ENCODE data around the gene CYP27B1. TPM values are rescaled to one million over a fixed set of nuclear protein-coding genes. Genes with fewer than 3 reads are reported as not detected.

CYP27B1 gene
- total and polyA plus RNA-seq, 5 donors from 2014 or later, result 0.14 to 0.26 TPM; not detected in 3

GRCh38 chr12:57726884-57727757 lies 39.8 kb downstream of the CYP27B1 start:
- Histone ChIP-seq H3K27ac (ENCODE audit: insufficient read depth, low read length, poor library complexity, severe bottlenecking) (no peak overlapping the region), H3K4me3 (ENCODE audit: low read depth, low read length) (no peak overlapping the region), H3K27me3 (ENCODE audit: control insufficient read depth, insufficient read depth, low read length) (no peaks in the 10 kb centered on the region), H3K9me3 (ENCODE audit: control insufficient read depth in 2 of 2, low read length in 2 of 2) (no peaks in the 10 kb centered on the region), H3K4me1 (ENCODE audit: control insufficient read depth, insufficient read depth, low read length, poor library complexity, severe bottlenecking) (peaks cover 4% of the 10 kb centered on the region), H3K36me3 (ENCODE audit: control insufficient read depth, insufficient read depth, low read length) (peaks cover 52% of the 10 kb centered on the region)
- Mint-ChIP-seq H3K36me3 (peaks cover 28% of the 10 kb centered on the region), H3K4me1 (peaks cover 0 to 19% (median 8%) of the 10 kb centered on the region in 4 donors), H3K27ac (no peak overlapping the region), H3K9me3 (no peaks in the 10 kb centered on the region), H3K4me3 (no peak overlapping the region), H3K27me3 (no peaks in the 10 kb centered on the region)
- DNase-seq (no peak), ATAC-seq (ENCODE audit: low read depth in 2 of 2) (no peak)

- ATAC-seq (ENCODE audit: low read depth in 2 of 2), result no peak
- Mint-ChIP-seq H3K36me3 (peaks cover 23% of the 10 kb centered on the region), H3K9me3 (no peaks in the 10 kb centered on the region), H3K27ac (no peak overlapping the region), H3K27me3 (peaks cover 5% of the 10 kb centered on the region), H3K4me3 (peak overlapping the region in 2 of 4 donors; percentile 28 to 55), H3K4me1 (peaks cover 0 to 22% (median 8%) of the 10 kb centered on the region in 4 donors)
- no peak overlapping the region for H3K27ac ChIP-seq (ENCODE audit: insufficient read depth, low read length, poor library complexity, severe bottlenecking)
- H3K27me3 ChIP-seq (ENCODE audit: control insufficient read depth, insufficient read depth, low read length), result no peaks in the 10 kb centered on the region
- no peak overlapping the region for H3K4me3 ChIP-seq (ENCODE audit: low read depth, low read length)
- H3K9me3 ChIP-seq (ENCODE audit: control insufficient read depth in 2 of 2, low read length in 2 of 2), result no peaks in the 10 kb centered on the region
- peaks cover 44% of the 10 kb centered on the region for H3K36me3 ChIP-seq (ENCODE audit: control insufficient read depth, insufficient read depth, low read length)
- H3K4me1 ChIP-seq (ENCODE audit: control insufficient read depth, insufficient read depth, low read length, poor library complexity, severe bottlenecking), result peaks cover 4% of the 10 kb centered on the region
- DNase-seq, result no peak
Observed at GRCh38 chr12:57726151-57726883, 40.6 kb downstream of the CYP27B1 start.

- Mint-ChIP-seq H3K27ac (no peak overlapping the region), H3K36me3 (peaks cover 20% of the 10 kb centered on the region), H3K4me3 (no peak overlapping the region), H3K27me3 (peaks cover 5% of the 10 kb centered on the region), H3K9me3 (no peaks in the 10 kb centered on the region), H3K4me1 (peaks cover 0 to 22% (median 8%) of the 10 kb centered on the region in 4 donors)
- no peak for ATAC-seq (ENCODE audit: low read depth in 2 of 2)
- no peaks in the 10 kb centered on the region for H3K27me3 ChIP-seq (ENCODE audit: control insufficient read depth, insufficient read depth, low read length)
- no peaks in the 10 kb centered on the region for H3K9me3 ChIP-seq (ENCODE audit: control insufficient read depth in 2 of 2, low read length in 2 of 2)
- H3K4me3 ChIP-seq (ENCODE audit: low read depth, low read length), result no peak overlapping the region
- H3K36me3 ChIP-seq (ENCODE audit: control insufficient read depth, insufficient read depth, low read length), result peaks cover 42% of the 10 kb centered on the region
- H3K27ac ChIP-seq (ENCODE audit: insufficient read depth, low read length, poor library complexity, severe bottlenecking), result no peak overlapping the region
- DNase-seq, result no peak
- H3K4me1 ChIP-seq (ENCODE audit: control insufficient read depth, insufficient read depth, low read length, poor library complexity, severe bottlenecking), result peaks cover 4% of the 10 kb centered on the region
Observed at GRCh38 chr12:57725851-57726150, 41.1 kb downstream of the CYP27B1 start.

- H3K9me3 ChIP-seq (ENCODE audit: control insufficient read depth in 2 of 2, low read length in 2 of 2), result no peaks in the 10 kb centered on the region
- ATAC-seq (ENCODE audit: low read depth in 2 of 2), result no peak
- H3K27me3 ChIP-seq (ENCODE audit: control insufficient read depth, insufficient read depth, low read length), result no peaks in the 10 kb centered on the region
- peaks cover 41% of the 10 kb centered on the region for H3K36me3 ChIP-seq (ENCODE audit: control insufficient read depth, insufficient read depth, low read length)
- peaks cover 4% of the 10 kb centered on the region for H3K4me1 ChIP-seq (ENCODE audit: control insufficient read depth, insufficient read depth, low read length, poor library complexity, severe bottlenecking)
- peaks cover 15% of the 10 kb centered on the region for H3K36me3 Mint-ChIP-seq
- H3K27ac ChIP-seq (ENCODE audit: insufficient read depth, low read length, poor library complexity, severe bottlenecking), result no peak overlapping the region
- H3K27ac Mint-ChIP-seq, result peak overlapping the region; percentile 66 to 74 (median 69)
- H3K4me1 Mint-ChIP-seq, result peaks cover 0 to 22% (median 8%) of the 10 kb centered on the region in 4 donors
- DNase-seq, result no peak
- H3K4me3 ChIP-seq (ENCODE audit: low read depth, low read length), result no peak overlapping the region
- no peak overlapping the region for H3K4me3 Mint-ChIP-seq
- H3K27me3 Mint-ChIP-seq, result peaks cover 5% of the 10 kb centered on the region
- no peaks in the 10 kb centered on the region for H3K9me3 Mint-ChIP-seq
Observed at GRCh38 chr12:57724936-57725740, 41.7 kb downstream of the CYP27B1 start.

- Mint-ChIP-seq H3K27ac (peak overlapping the region; percentile 21 to 74 (median 69)), H3K36me3 (peaks cover 17% of the 10 kb centered on the region), H3K4me1 (peaks cover 0 to 22% (median 8%) of the 10 kb centered on the region in 4 donors), H3K27me3 (peaks cover 5% of the 10 kb centered on the region), H3K9me3 (no peaks in the 10 kb centered on the region), H3K4me3 (peak overlapping the region in 1 of 4 donors; percentile 7)
- H3K36me3 ChIP-seq (ENCODE audit: control insufficient read depth, insufficient read depth, low read length), result peaks cover 41% of the 10 kb centered on the region
- no peak overlapping the region for H3K4me3 ChIP-seq (ENCODE audit: low read depth, low read length)
- no peak overlapping the region for H3K27ac ChIP-seq (ENCODE audit: insufficient read depth, low read length, poor library complexity, severe bottlenecking)
- no peak for ATAC-seq (ENCODE audit: low read depth in 2 of 2)
- no peaks in the 10 kb centered on the region for H3K9me3 ChIP-seq (ENCODE audit: control insufficient read depth in 2 of 2, low read length in 2 of 2)
- H3K27me3 ChIP-seq (ENCODE audit: control insufficient read depth, insufficient read depth, low read length), result no peaks in the 10 kb centered on the region
- DNase-seq, result no peak
- peaks cover 4% of the 10 kb centered on the region for H3K4me1 ChIP-seq (ENCODE audit: control insufficient read depth, insufficient read depth, low read length, poor library complexity, severe bottlenecking)
Observed at GRCh38 chr12:57724003-57724935, 42.6 kb downstream of the CYP27B1 start.

GRCh38 chr12:57723630-57723962 lies 43.3 kb downstream of the CYP27B1 start:
- no peak overlapping the region for H3K4me3 ChIP-seq (ENCODE audit: low read depth, low read length)
- DNase-seq, result no peak
- Mint-ChIP-seq H3K36me3 (peaks cover 19% of the 10 kb centered on the region), H3K4me1 (peaks cover 0 to 22% (median 8%) of the 10 kb centered on the region in 4 donors), H3K27ac (peak overlapping the region in 1 of 3 donors; percentile 69), H3K27me3 (peaks cover 5% of the 10 kb centered on the region), H3K9me3 (no peaks in the 10 kb centered on the region), H3K4me3 (no peak overlapping the region)
- peaks cover 45% of the 10 kb centered on the region for H3K36me3 ChIP-seq (ENCODE audit: control insufficient read depth, insufficient read depth, low read length)
- ATAC-seq (ENCODE audit: low read depth in 2 of 2), result no peak
- no peaks in the 10 kb centered on the region for H3K9me3 ChIP-seq (ENCODE audit: control insufficient read depth in 2 of 2, low read length in 2 of 2)
- peaks cover 4% of the 10 kb centered on the region for H3K4me1 ChIP-seq (ENCODE audit: control insufficient read depth, insufficient read depth, low read length, poor library complexity, severe bottlenecking)
- no peaks in the 10 kb centered on the region for H3K27me3 ChIP-seq (ENCODE audit: control insufficient read depth, insufficient read depth, low read length)
- H3K27ac ChIP-seq (ENCODE audit: insufficient read depth, low read length, poor library complexity, severe bottlenecking), result no peak overlapping the region

Data from CD4-positive, CD25-positive, alpha-beta regulatory T cell (primary cell).